Mucosa of stomach (tissue), 1 donor: Measurements from ENCODE around the gene DIP2B.

Source experiments
- H3K27me3 ChIP-seq: one replicate; pipeline ENCODE4 v1.7.0; 2013; ENCODE audit warnings: mild to moderate bottlenecking, low read length; ENCODE audit not compliant: control insufficient read depth, insufficient read depth
- H3K36me3 ChIP-seq: one replicate; pipeline ENCODE4 v1.7.0; 2013; ENCODE audit warnings: low read length; ENCODE audit not compliant: control insufficient read depth, insufficient read depth
- H3K4me1 ChIP-seq: one replicate; pipeline ENCODE4 v1.7.0; 2013; ENCODE audit warnings: mild to moderate bottlenecking, low read length; ENCODE audit not compliant: control insufficient read depth, insufficient read depth
- H3K4me3 ChIP-seq: one replicate; pipeline ENCODE4 v1.7.0; 2013; ENCODE audit warnings: low read length
- H3K9ac ChIP-seq: one replicate; pipeline ENCODE4 v1.7.0; 2013; ENCODE audit warnings: mild to moderate bottlenecking, low read length, moderate library complexity
- H3K9me3 ChIP-seq: one replicate; pipeline ENCODE4 v1.7.0; 2013; ENCODE audit warnings: mild to moderate bottlenecking, low read length, moderate library complexity; ENCODE audit not compliant: control insufficient read depth
- donor health status: Pancreatic carcinoma.

The DIP2B gene

GRCh38 chr12:50572287-50572686 lies 67.5 kb downstream of the DIP2B start:
- Histone ChIP-seq H3K27me3 (no peaks in the 10 kb centered on the region), H3K36me3 (no peaks in the 10 kb centered on the region), H3K9ac (no peak overlapping the region), H3K4me3 (no peak overlapping the region), H3K4me1 (peaks cover 44% of the 10 kb centered on the region), H3K9me3 (no peaks in the 10 kb centered on the region)

- Histone ChIP-seq H3K4me1 (peaks cover 40% of the 10 kb centered on the region), H3K4me3 (no peak overlapping the region), H3K9ac (no peak overlapping the region), H3K36me3 (no peaks in the 10 kb centered on the region), H3K27me3 (no peaks in the 10 kb centered on the region), H3K9me3 (no peaks in the 10 kb centered on the region)
These were observed 68.0 kb downstream of the DIP2B start for GRCh38 chr12:50572760-50573159.

DNA sequence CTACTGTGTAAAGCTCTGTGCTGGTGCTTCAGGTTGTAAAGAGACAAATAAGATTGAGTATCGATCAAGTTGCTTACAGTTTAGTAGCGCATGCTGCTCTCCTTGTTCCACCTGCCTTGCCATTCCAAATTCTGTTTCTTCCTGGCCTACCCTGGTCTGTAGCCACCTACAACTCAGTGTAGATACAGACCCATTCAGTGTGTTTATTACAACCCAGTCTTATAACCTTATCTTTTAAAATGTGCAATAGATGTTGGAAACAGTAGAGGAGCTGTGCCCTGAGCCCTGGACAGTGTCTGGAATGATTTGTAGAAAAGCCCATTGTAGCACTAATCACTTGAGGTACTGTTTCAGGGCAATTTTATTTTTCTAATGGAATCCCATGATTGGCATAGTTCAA lies 68.5 kb downstream of the DIP2B start:
- H3K9ac ChIP-seq: no peak overlapping the region
- no peaks in the 10 kb centered on the region for H3K27me3 ChIP-seq
- H3K4me3 ChIP-seq: no peak overlapping the region
- no peaks in the 10 kb centered on the region for H3K36me3 ChIP-seq
- H3K9me3 ChIP-seq: no peaks in the 10 kb centered on the region
- peaks cover 35% of the 10 kb centered on the region for H3K4me1 ChIP-seq

DNA sequence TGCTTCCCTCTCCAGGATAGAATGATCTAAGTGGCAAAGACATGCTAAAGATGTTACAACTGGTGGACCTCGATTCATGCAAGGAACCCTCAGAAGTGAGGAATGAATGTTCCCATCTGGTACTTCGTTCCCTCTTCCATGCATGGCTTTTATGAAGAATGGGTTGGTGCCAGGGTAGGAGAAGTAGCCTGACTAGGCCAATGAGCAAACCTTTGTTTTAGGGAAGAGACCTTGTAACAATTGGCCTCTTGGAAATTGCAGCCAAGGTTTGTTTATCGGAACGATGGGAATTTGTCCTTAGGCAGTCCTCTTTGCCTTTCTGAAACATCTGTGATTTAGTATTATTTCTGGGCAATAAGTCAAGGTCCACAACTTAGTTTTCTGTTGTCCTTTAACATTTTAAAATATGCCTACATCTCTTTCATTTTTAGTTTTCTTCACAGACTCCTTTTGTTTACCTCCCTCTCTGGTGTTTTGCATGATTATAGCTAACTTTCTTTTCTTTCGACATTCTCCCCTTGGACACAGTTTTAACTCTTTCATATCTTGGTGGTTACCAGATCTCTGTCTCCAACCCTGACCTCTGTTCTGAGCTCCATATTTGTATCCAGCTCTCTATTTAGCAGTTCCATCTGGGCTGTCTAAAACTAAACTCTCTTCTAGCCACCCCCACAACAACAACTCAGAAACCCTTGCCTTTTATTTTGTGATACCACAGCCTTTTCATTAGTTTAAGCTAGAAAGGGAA lies 70.0 kb downstream of the DIP2B start:
- Histone ChIP-seq H3K27me3 (no peaks in the 10 kb centered on the region), H3K4me3 (no peak overlapping the region), H3K36me3 (no peaks in the 10 kb centered on the region), H3K9me3 (no peaks in the 10 kb centered on the region), H3K9ac (no peak overlapping the region), H3K4me1 (peaks cover 26% of the 10 kb centered on the region)

- H3K4me1 ChIP-seq: peaks cover 31% of the 10 kb centered on the region
- H3K9ac ChIP-seq: no peak overlapping the region
- no peaks in the 10 kb centered on the region for H3K36me3 ChIP-seq
- no peaks in the 10 kb centered on the region for H3K9me3 ChIP-seq
- no peaks in the 10 kb centered on the region for H3K27me3 ChIP-seq
- no peak overlapping the region for H3K4me3 ChIP-seq
These were observed 75.0 kb downstream of the DIP2B start for GRCh38 chr12:50579757-50580267.

DNA sequence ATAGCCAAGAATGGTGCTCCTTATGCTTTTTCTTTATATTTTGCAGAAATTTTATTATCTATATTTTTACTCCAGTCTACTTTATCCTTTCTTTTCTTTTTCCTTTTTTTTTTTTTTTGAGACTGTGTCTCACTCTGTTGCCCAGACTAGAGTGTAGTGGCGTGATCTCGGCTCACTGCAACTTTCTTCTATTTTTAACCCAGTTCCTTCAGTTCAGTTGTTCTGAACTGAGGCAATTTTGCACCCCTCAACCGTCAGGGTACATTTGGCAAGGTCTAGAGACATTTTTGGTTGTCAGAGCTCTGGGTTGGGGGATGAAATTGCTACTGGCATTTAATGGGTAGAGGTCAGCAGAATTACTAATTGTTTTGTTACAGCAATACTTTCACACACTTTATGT lies 75.7 kb downstream of the DIP2B start:
- peaks cover 25% of the 10 kb centered on the region for H3K4me1 ChIP-seq
- no peak overlapping the region for H3K4me3 ChIP-seq
- H3K27me3 ChIP-seq: no peaks in the 10 kb centered on the region
- no peak overlapping the region for H3K9ac ChIP-seq
- H3K9me3 ChIP-seq: no peaks in the 10 kb centered on the region
- no peaks in the 10 kb centered on the region for H3K36me3 ChIP-seq

DNA sequence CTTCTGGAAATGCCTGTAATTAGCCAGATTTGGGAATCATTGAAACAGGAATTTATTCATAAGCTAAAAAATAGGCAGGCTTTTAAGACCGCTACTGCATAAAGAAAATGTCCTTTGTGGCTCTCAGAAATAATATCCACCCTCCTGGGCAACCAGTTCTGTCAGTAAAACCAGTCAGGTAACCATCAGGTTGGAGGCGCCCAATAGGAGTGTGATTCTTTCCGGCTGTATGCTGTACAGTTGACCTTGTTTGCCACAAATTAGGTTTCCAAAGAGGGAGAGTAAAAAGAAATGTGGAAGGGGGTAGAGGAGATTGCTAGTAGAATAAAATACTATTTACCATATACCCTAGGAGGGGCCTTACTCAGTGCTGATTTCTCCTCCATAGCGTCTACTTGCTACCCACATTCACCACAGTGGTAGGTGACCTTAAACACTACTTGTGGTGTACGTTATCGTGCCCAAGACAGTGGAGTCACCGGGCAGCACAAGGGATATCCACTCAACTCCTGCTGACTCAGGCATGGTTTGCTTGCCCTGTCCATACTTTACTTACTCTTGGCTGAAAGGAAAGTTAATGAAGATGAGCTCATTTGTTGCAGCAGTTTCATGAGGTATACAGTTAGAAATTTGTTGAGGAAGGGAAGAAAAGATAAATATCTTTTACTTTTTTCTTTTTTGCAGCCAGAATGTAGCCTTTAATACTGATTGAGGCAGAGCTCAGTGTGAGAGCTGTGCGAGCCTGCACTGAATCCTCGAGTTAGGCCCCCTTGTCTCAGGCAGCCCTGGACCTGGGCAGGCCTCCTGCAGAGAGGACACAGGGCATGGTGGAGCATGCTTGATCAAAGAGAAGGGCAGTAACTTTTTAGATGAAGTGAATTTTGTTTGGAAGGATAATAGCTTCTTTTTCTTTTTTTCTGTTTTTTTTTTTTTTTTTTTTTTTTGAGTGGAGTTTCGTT lies 76.7 kb downstream of the DIP2B start:
- H3K4me1 ChIP-seq: peaks cover 23% of the 10 kb centered on the region
- no peaks in the 10 kb centered on the region for H3K9me3 ChIP-seq
- H3K4me3 ChIP-seq: no peak overlapping the region
- H3K36me3 ChIP-seq: no peaks in the 10 kb centered on the region
- no peaks in the 10 kb centered on the region for H3K27me3 ChIP-seq
- H3K9ac ChIP-seq: no peak overlapping the region

- peaks cover 23% of the 10 kb centered on the region for H3K4me1 ChIP-seq
- no peak overlapping the region for H3K4me3 ChIP-seq
- H3K9ac ChIP-seq: no peak overlapping the region
- H3K36me3 ChIP-seq: no peaks in the 10 kb centered on the region
- H3K9me3 ChIP-seq: no peaks in the 10 kb centered on the region
- H3K27me3 ChIP-seq: no peaks in the 10 kb centered on the region
These were observed 79.3 kb downstream of the DIP2B start for GRCh38 chr12:50584135-50584534.

DNA sequence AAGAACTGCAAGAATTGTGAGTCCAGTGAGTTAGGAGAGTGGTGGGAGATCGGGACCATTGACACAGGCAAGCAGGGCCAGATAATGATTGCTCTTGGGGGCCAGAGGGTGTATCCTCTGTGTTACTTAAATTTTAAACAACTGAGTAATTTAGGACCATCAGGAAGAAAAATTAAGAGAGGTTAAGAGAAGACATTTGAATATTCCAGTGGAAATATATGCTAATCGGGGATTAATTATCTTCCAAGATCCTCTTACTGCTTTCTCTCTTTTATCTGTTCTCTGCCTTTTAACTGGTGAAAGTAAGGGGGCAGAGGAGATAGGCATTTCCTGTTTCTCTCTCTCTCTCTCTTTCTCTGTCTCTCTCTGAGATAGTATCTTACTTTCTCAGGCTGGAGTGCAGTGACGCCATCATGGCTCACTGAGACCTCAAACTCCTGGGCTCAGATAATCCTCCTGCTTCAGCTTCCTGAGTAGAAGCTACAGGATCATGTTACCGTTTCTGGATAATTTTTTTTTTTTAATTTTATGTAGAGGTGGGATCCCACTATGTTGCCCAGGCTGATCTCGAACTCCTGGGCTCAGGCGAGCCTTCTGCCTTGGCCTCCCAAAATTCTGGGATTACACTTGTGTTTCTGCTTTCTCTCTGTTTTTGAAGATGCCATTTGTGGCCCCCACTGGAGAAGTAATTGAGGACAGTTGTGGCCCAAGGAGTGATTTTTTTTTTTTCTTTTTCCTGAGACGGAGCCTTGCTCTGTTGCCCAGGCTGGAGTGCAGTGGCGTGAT lies 85.1 kb downstream of the DIP2B start:
- H3K9me3 ChIP-seq: no peaks in the 10 kb centered on the region
- no peak overlapping the region for H3K4me3 ChIP-seq
- no peaks in the 10 kb centered on the region for H3K27me3 ChIP-seq
- no peaks in the 10 kb centered on the region for H3K36me3 ChIP-seq
- H3K9ac ChIP-seq: no peak overlapping the region
- H3K4me1 ChIP-seq: no peaks in the 10 kb centered on the region

DNA sequence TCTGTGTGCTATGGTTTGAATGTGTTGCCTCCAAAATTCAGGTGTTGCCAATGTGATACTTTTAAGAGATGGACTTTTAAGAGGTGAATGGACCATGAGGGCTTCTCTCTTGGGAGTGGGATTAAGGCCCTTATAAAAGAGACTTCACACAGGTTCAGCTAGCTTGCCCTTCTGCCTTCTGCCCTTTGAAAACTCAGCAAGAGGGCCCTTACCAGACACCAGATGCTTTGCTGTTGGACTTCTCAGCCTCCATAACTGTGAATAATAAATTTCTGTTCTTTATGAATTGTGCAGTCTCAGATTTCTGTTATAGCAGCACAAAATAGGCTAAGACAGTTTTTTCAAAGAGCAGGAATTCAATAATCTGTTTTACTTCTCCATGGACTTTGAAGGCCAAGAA lies 86.1 kb downstream of the DIP2B start:
- Histone ChIP-seq H3K4me1 (no peaks in the 10 kb centered on the region), H3K4me3 (no peak overlapping the region), H3K9me3 (no peaks in the 10 kb centered on the region), H3K27me3 (no peaks in the 10 kb centered on the region), H3K36me3 (no peaks in the 10 kb centered on the region), H3K9ac (no peak overlapping the region)

- no peaks in the 10 kb centered on the region for H3K9me3 ChIP-seq
- H3K9ac ChIP-seq: no peak overlapping the region
- no peaks in the 10 kb centered on the region for H3K27me3 ChIP-seq
- H3K4me1 ChIP-seq: peaks cover 6% of the 10 kb centered on the region
- no peak overlapping the region for H3K4me3 ChIP-seq
- no peaks in the 10 kb centered on the region for H3K36me3 ChIP-seq
These were observed 90.9 kb downstream of the DIP2B start for GRCh38 chr12:50595667-50596066.
